SU-DHL-6 (cell line): ENCODE data around the gene MACROH2A2.

Experiments used
- H2AFZ ChIP-seq: fragments of 200-600 bp; sonication (generic); 2 replicates; pipeline ENCODE4 v1.6.1; 2014; ENCODE audit warnings: low read depth, mild to moderate bottlenecking, moderate library complexity, mixed read lengths, antibody characterized with exemption, low read length; ENCODE audit not compliant: severe bottlenecking
- H3F3A ChIP-seq: fragments of 200-600 bp; shearing (Covaris generic); 2 replicates; pipeline ENCODE4 v1.6.0; 2016; ENCODE audit warnings: antibody characterized with exemption, mild to moderate bottlenecking; ENCODE audit not compliant: insufficient read depth
- H3K27ac ChIP-seq: fragments of 200-600 bp; sonication (generic); 2 replicates; pipeline ENCODE4 v1.5.1; 2016; ENCODE audit warnings: low read depth, mild to moderate bottlenecking, low read length, moderate library complexity, mixed read lengths
- H3K27me3 ChIP-seq: fragments of 200-600 bp; sonication (generic), shearing (Covaris generic); 2 replicates; pipeline ENCODE4 v1.6.0; 2014; ENCODE audit warnings: mild to moderate bottlenecking, low read length
- H3K36me3 ChIP-seq: fragments of 200-600 bp; sonication (generic); 2 replicates; pipeline ENCODE4 v1.6.1; 2014; ENCODE audit warnings: mild to moderate bottlenecking, low read length, mixed read lengths
- H3K4me2 ChIP-seq: fragments of 300-600, 200-600 bp; shearing (Covaris generic), sonication (generic); 2 replicates; pipeline ENCODE4 v1.6.0; 2014; ENCODE audit warnings: low read length, low read depth, mild to moderate bottlenecking; ENCODE audit not compliant: poor library complexity, severe bottlenecking
- H3K4me3 ChIP-seq: fragments of 200-600 bp; sonication (generic); 2 replicates; pipeline ENCODE4 v1.5.1; 2014; ENCODE audit warnings: antibody characterized with exemption, low read length, mild to moderate bottlenecking, mixed read lengths; ENCODE audit not compliant: insufficient read depth, poor library complexity, severe bottlenecking
- H3K79me2 ChIP-seq: fragments of 200-600 bp; sonication (generic); 2 replicates; pipeline ENCODE4 v1.6.1; 2014; ENCODE audit warnings: mild to moderate bottlenecking, low read length, moderate library complexity; ENCODE audit not compliant: insufficient read depth
- H3K9ac ChIP-seq: fragments of 200-600 bp; sonication (generic); 2 replicates; pipeline ENCODE4 v1.7.0; 2014; ENCODE audit warnings: mild to moderate bottlenecking, low read length
- H3K9me2 ChIP-seq: fragments of 200-600 bp; sonication (generic); replicated peaks from 2 replicates; pipeline ENCODE4 v1.6.1; 2014; ENCODE audit warnings: low read length; ENCODE audit not compliant: insufficient read depth
- H3K9me3 ChIP-seq: fragments of 200-600 bp; sonication (generic); 2 replicates; pipeline ENCODE4 v1.6.1; 2014; ENCODE audit warnings: low read length, mixed read lengths; ENCODE audit not compliant: insufficient read depth
- H4K20me1 ChIP-seq: fragments of 200-600 bp; sonication (generic); 2 replicates; pipeline ENCODE4 v1.6.1; 2014; ENCODE audit warnings: low read depth, mild to moderate bottlenecking, antibody characterized with exemption, low read length, moderate library complexity, mixed read lengths
- EZH2phosphoT487 ChIP-seq: fragments of 200-600 bp; sonication (generic), shearing (Covaris generic); conservative IDR thresholded peaks from 2 replicates; pipeline ENCODE4 v1.6.1; 2018; ENCODE audit warnings: mild to moderate bottlenecking, antibody characterized with exemption, low read length, moderate library complexity, mixed read lengths
- TF ChIP-seq, protein P1 (sequence below): fragments of 200-600 bp; sonication (generic); IDR thresholded peaks from one replicate; pipeline ENCODE4 v1.5.1; 2017; ENCODE audit warnings: antibody characterized with exemption, mild to moderate bottlenecking, low read length, moderate library complexity; ENCODE audit not compliant: insufficient read depth, poor library complexity, severe bottlenecking

The MACROH2A2 gene

DNA sequence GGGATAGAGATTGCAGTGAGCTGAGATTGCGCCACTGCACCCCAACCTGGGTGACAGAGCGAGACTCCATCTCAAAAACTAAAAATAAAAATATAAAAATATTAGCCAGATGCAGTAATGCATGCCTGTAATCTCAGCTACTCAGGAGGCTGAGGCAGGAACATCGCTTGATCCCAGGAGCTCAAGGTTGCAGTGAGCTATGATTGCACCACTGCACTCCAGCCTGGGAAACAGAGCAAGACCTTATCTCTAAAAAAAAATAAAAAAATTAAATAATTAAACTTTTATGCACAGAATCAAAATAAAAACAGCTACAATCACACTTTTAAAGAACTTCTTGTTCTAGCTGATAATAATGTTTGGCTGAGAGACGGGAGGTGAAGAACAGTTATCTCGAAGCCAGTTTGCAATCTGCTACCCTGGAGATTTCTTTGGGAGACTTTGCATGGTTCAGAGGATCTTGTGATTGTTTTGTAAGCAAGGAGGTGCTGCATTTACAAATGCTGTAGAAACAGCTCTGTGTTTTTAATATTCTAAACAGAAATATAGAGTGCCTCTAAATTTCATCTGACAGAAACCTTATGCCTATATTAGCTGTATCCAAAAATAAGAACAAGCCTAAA is 19.9 kb upstream of the MACROH2A2 start:
- no peak overlapping the region for H3K27ac ChIP-seq
- H3K79me2 ChIP-seq = no peaks in the 10 kb centered on the region
- H4K20me1 ChIP-seq = no peaks in the 10 kb centered on the region
- H3K27me3 ChIP-seq = no peaks in the 10 kb centered on the region
- H3K9me3 ChIP-seq = peaks cover 14% of the 10 kb centered on the region
- no peaks in the 10 kb centered on the region for H3K9me2 ChIP-seq
- no peak overlapping the region for H3K4me3 ChIP-seq
- H3K9ac ChIP-seq = no peak overlapping the region
- H2AFZ ChIP-seq = no peak overlapping the region
- H3F3A ChIP-seq = no peaks in the 10 kb centered on the region
- H3K36me3 ChIP-seq = no peaks in the 10 kb centered on the region
- no peak overlapping the region for H3K4me2 ChIP-seq
- TF ChIP-seq, protein P1, sequence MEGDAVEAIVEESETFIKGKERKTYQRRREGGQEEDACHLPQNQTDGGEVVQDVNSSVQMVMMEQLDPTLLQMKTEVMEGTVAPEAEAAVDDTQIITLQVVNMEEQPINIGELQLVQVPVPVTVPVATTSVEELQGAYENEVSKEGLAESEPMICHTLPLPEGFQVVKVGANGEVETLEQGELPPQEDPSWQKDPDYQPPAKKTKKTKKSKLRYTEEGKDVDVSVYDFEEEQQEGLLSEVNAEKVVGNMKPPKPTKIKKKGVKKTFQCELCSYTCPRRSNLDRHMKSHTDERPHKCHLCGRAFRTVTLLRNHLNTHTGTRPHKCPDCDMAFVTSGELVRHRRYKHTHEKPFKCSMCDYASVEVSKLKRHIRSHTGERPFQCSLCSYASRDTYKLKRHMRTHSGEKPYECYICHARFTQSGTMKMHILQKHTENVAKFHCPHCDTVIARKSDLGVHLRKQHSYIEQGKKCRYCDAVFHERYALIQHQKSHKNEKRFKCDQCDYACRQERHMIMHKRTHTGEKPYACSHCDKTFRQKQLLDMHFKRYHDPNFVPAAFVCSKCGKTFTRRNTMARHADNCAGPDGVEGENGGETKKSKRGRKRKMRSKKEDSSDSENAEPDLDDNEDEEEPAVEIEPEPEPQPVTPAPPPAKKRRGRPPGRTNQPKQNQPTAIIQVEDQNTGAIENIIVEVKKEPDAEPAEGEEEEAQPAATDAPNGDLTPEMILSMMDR = no peak
- no peak for TF ChIP-seq EZH2phosphoT487

DNA sequence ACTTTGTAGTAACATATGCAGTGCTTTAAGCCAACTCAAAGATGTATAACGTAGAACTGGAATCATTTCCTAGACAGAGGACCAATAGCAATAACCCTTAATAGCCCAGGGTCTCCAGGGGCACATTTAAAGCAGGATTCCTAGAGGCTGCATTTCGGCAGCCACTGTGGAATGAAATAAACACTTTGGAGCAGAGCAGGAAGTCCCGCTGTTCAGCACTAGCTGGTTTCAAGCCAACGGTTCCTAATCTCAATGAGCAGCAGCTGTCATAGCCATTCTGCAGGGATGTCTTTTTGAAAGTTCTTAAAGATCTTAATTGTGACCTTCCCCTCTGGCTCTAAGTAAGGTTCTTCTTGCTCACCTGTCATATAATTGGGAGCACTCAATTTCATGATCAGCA is 18.4 kb upstream of the MACROH2A2 start:
- H3K79me2 ChIP-seq = no peaks in the 10 kb centered on the region
- H4K20me1 ChIP-seq = no peaks in the 10 kb centered on the region
- H2AFZ ChIP-seq = no peak overlapping the region
- no peaks in the 10 kb centered on the region for H3K36me3 ChIP-seq
- H3K4me3 ChIP-seq = no peak overlapping the region
- peaks cover 14% of the 10 kb centered on the region for H3K9me3 ChIP-seq
- H3F3A ChIP-seq = no peaks in the 10 kb centered on the region
- H3K27ac ChIP-seq = no peak overlapping the region
- no peak overlapping the region for H3K9ac ChIP-seq
- H3K4me2 ChIP-seq = no peak overlapping the region
- no peaks in the 10 kb centered on the region for H3K27me3 ChIP-seq
- TF ChIP-seq EZH2phosphoT487 = no peak
- TF ChIP-seq, protein P1 = no peak
- no peaks in the 10 kb centered on the region for H3K9me2 ChIP-seq

DNA sequence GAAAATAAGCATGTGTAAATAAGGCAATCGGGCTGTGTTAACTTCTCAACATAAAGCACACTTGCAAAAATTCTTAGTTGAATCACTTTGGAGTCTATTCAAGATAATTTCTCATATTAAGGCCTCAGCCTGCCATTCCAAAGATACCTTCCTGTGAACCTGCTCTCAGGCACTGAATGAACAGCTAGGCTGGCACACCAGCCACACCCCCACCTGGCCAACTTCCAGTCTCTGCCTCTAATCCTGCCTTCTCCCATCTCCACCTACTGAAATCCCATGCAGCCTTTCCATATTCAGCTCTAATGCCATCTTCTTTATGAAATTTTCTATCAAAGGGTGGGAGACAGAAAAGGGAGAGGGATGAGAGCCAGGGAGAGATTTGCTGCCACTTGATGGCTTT is 17.1 kb upstream of the MACROH2A2 start:
- no peak for TF ChIP-seq EZH2phosphoT487
- TF ChIP-seq, protein P1 = no peak
- Histone ChIP-seq H4K20me1 (no peaks in the 10 kb centered on the region), H3K4me2 (no peak overlapping the region), H3K9ac (no peak overlapping the region), H3K79me2 (no peaks in the 10 kb centered on the region), H2AFZ (no peak overlapping the region), H3K36me3 (no peaks in the 10 kb centered on the region), H3K27ac (no peak overlapping the region), H3F3A (no peaks in the 10 kb centered on the region), H3K9me3 (peaks cover 13% of the 10 kb centered on the region), H3K4me3 (no peak overlapping the region), H3K9me2 (no peaks in the 10 kb centered on the region), H3K27me3 (no peaks in the 10 kb centered on the region)
